ENCODE results near the gene ADAMTS16.

DNA sequence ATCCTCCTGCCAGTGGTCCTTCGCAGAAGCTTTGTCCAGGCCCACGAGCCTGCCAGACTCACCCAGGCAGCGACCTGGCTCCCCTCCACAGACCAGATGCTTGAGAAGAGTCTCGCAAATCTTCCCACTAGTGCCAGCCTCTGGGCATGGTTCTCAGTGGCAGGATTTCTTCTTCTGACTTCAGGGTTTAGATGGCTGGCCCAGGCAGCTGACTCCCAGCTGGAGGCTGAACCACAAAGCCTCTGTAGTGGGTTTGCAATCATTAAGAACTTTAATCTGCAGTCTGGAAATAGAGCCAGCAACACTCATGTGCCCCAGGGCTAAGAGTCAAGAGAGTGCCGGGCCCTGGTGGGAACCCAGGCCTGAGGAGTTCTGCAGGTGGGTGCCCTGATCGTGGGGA is 191.7 kb downstream of the ADAMTS16 start:
- TF ChIP-seq CTCF (IDR thresholded peaks at IDR 0.05) (no peak), POLR2A (IDR thresholded peaks at IDR 0.05) (no peak)
